Activated CD8-positive, alpha-beta T cell treated with anti-CD3 and anti-CD28 coated beads, Interleukin-2, amount 10 ng/mL, durations not matched to agents 7 days and 5 days (primary cell): ENCODE results near the gene ARHGEF19. TPM values are rescaled to one million over a fixed set of nuclear protein-coding genes. Genes with fewer than 3 reads are reported as not detected.
A peak's percentile ranks its signal among the peaks of the same experiment; 100 is the strongest.

Source experiments
- ATAC-seq: fragments of 150-1000 bp; cut with Tn5 transposase; one replicate; pipeline ENCODE4 v1.10.0; 2021; ENCODE audit warnings: moderate library complexity
- CTCF ChIA-PET: fragments of 350-600 bp; sonication (Branson Sonifier 250); formaldehyde crosslinking; loops from one replicate; lab custom pipeline; 2021; ENCODE audit warnings: antibody characterized with exemption; lab: Charles Lee
- POLR2A ChIA-PET: fragments of 350-600 bp; sonication (Branson Sonifier 250); formaldehyde crosslinking; loops from one replicate; lab custom pipeline; 2021; ENCODE audit warnings: antibody characterized with exemption; lab: Charles Lee
- DNase-seq: peaks from one replicate; pipeline ENCODE4 v3.0.0-alpha.2; 2020
- H3K27ac Mint-ChIP-seq: one replicate; pipeline ENCODE4 v1.8.0; 2021; ENCODE audit warnings: mild to moderate bottlenecking, mixed read lengths
- H3K27me3 Mint-ChIP-seq: one replicate; pipeline ENCODE4 v1.8.0; 2021; ENCODE audit warnings: low read depth, mixed read lengths
- H3K36me3 Mint-ChIP-seq: one replicate; pipeline ENCODE4 v1.8.0; 2021; ENCODE audit warnings: low read depth, mixed read lengths
- H3K4me1 Mint-ChIP-seq: one replicate; pipeline ENCODE4 v1.8.0; 2021; ENCODE audit warnings: low read depth, mixed read lengths
- H3K4me3 Mint-ChIP-seq: one replicate; pipeline ENCODE4 v1.8.0; 2021; ENCODE audit warnings: mild to moderate bottlenecking, mixed read lengths
- H3K9me3 Mint-ChIP-seq: one replicate; pipeline ENCODE4 v1.8.0; 2022; ENCODE audit warnings: mixed read lengths; ENCODE audit not compliant: insufficient read depth
- total RNA-seq, 2 experiments: library from RNA; stranded (reverse); gene quantifications; one replicate each; pipeline ENCODE4 v1.2.3, GENCODE V29; 2021

ARHGEF19 gene
- total RNA-seq, 2 experiments from 2014 or later: 11.4 to 11.9 TPM

DNA sequence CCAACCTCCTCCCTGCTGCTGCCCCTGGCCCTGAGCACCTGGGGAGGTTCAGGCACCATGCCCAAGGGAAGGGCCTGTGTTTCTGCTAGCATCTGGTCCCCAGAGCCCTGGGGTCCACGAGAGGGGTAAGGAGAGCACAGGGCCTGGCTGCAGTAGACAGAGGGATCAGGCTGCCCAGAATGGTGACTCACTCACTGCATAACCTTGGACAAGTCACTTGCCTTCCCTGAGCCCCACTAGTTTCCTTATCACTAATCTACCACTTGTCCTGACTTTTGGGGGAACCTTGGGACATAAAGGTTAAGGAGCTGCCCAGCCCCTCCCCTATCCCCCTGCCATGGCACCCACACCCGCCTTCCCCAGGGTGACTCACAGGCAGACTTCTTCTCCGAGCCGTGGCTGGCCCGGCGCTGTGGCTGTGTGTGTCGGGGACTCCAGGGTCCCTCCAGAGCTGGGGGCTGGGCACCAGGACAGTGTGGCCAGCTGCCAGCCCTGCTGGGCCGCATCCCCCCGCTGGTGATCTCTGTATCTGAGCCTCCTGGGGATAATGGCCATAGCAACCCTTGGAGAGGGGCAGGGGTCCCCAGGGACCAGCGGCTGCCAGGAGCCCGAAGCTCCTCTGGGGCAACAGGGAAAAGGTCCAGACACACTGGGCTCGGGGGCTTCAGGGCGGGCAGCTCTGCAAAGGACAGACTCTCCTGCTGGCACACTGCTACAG is 4.0 kb downstream of the ARHGEF19 start:
- DNase-seq (no peak), ATAC-seq (no peak)
- Mint-ChIP-seq H3K27me3 (peaks cover 3% of the 10 kb centered on the region), H3K36me3 (no peaks in the 10 kb centered on the region), H3K27ac (no peak overlapping the region), H3K9me3 (no peaks in the 10 kb centered on the region), H3K4me3 (peak overlapping the region; percentile 20), H3K4me1 (peaks cover 11% of the 10 kb centered on the region)
- ChIA-PET CTCF (no interaction called here), POLR2A (interaction anchor here (3.5 kb wide), 1 partner anchor 9 kb away, joined by 30 read pairs; no protein-coding TSS in a partner anchor)

- H3K27ac Mint-ChIP-seq: peak overlapping the region; percentile 98
- ChIA-PET CTCF (interaction anchor here (1.3 to 1.7 kb wide), 3 partner anchors 10 to 128 kb away, joined by 5 to 9 read pairs (median 9); no protein-coding TSS in a partner anchor), POLR2A (interaction anchor here (1.0 to 3.5 kb wide), 3 partner anchors 10 to 233 kb away, joined by 3 to 30 read pairs (median 6); no protein-coding TSS in a partner anchor)
- peaks cover 11% of the 10 kb centered on the region for H3K4me1 Mint-ChIP-seq
- peak overlapping the region; percentile 77 for H3K4me3 Mint-ChIP-seq
- no peak for DNase-seq
- no peak for ATAC-seq
- H3K9me3 Mint-ChIP-seq: no peaks in the 10 kb centered on the region
- peaks cover 1% of the 10 kb centered on the region for H3K27me3 Mint-ChIP-seq
- H3K36me3 Mint-ChIP-seq: no peaks in the 10 kb centered on the region
These were observed 4.9 kb downstream of the ARHGEF19 start for GRCh38 chr1:16207318-16208269.

DNA sequence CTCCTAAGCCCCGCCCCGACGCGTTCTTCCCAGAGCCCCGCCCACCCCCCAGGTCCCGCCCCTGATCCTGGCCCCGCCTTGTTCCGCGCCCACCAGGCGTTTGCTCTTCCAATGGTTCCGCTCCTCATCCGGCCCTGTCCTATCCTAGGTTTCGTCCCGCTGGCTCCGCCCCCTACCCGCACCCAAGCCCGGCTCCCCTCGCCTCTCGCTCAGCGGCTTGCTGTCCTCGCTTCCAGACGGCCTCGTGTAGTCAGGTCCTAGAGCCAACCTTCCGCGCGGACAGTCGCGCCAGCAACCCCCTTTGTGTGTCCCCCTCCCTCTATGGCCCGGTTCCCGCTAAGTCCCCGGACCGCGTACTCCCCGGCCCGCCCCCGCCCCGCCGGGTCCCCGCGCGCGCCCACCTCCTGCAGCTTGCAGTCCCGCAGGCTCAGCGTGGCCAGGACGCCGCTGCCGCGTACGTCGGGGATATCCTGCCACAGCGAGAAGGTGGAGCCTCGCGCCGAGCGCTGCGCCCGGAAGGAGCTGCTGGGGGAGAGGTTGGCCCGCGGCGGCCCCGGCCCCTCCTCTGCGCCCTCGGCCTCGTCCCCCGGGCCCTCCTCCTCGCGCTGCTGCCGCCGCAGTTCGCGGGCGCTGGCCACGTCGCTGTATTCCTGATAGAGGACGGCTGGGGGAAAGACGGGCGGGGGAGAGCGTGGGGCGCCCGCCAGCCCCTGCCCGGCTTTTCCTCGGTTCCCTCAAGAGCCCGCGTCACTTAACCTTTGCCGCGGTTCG is 5.7 kb downstream of the ARHGEF19 start:
- ChIA-PET CTCF (interaction anchor here (1.3 to 1.7 kb wide), 4 partner anchors 10 to 157 kb away, joined by 4 to 9 read pairs (median 7); no protein-coding TSS in a partner anchor), POLR2A (interaction anchor here (0.7 to 3.5 kb wide), 5 partner anchors 11 to 234 kb away, joined by 3 to 30 read pairs (median 3); partner anchors contain the start of genes CPLANE2 and FBXO42)
- peak; percentile 97 for DNase-seq
- Mint-ChIP-seq H3K4me1 (peaks cover 11% of the 10 kb centered on the region), H3K27me3 (peaks cover under 1% of the 10 kb centered on the region), H3K9me3 (no peaks in the 10 kb centered on the region), H3K4me3 (peak overlapping the region; percentile 77), H3K36me3 (no peaks in the 10 kb centered on the region), H3K27ac (peak overlapping the region; percentile 98)
- peak; percentile 94 for ATAC-seq

DNA sequence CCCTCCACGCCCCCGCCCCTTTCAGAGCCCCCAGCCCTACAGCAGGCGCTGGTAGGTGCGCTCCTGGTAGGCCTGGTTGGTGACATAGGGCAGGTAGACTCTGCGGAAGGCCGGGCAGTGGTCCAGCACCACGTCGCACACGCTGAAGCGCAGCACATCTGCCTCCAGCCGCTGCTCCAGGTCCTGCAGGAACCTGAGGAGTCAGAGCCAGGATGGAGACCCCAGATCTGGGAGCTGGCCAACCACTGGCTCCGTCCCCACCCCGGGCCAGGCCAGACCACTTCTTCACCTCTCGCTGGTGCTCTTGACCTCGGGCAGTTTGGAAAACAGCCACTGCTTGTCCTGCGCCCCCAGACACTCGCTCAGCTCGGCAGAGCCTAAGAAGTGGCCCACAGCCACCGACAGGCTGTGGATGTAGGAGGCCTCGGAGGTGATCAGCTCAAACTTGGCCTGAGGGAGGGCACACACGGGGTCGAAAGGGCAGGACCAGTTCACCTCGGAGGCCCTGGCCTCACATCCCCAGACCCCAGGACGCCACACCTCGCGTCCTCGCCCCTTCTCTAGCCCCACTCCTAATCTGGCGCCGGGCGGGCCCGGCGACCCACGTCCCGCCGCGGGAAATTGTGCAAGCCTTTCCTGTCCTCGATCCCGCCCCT is 6.4 kb downstream of the ARHGEF19 start:
- ATAC-seq: no peak
- no peaks in the 10 kb centered on the region for H3K27me3 Mint-ChIP-seq
- H3K9me3 Mint-ChIP-seq: no peaks in the 10 kb centered on the region
- H3K36me3 Mint-ChIP-seq: no peaks in the 10 kb centered on the region
- POLR2A ChIA-PET: interaction anchor here (0.7 to 3.5 kb wide), 4 partner anchors 12 to 146 kb away, joined by 3 to 30 read pairs (median 4); partner anchors contain the start of genes CPLANE2 and FBXO42
- no peak for DNase-seq
- CTCF ChIA-PET: interaction anchor here (1.3 to 1.7 kb wide), 4 partner anchors 11 to 157 kb away, joined by 4 to 9 read pairs (median 7); no protein-coding TSS in a partner anchor
- peaks cover 11% of the 10 kb centered on the region for H3K4me1 Mint-ChIP-seq
- H3K4me3 Mint-ChIP-seq: peak overlapping the region; percentile 77
- peak overlapping the region; percentile 98 for H3K27ac Mint-ChIP-seq

DNA sequence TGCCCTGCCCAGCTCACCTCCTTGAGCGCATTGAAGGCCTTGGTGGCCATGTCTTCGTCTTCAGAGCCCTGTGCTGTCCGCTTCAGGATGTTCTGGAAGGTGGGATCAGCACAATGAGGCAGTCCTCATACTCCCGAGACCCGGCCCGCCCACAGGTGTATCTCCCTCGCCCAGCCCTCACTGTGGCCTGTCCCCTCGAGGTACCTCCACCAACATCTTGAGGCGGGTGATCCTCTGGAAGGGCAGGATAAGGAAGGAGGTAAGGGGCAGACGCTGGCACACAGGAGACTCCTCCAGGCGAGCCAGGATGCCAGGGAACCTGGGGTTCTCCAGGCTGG is 7.1 kb downstream of the ARHGEF19 start:
- no peak for DNase-seq
- Mint-ChIP-seq H3K9me3 (no peaks in the 10 kb centered on the region), H3K27me3 (no peaks in the 10 kb centered on the region), H3K4me1 (peaks cover 11% of the 10 kb centered on the region), H3K4me3 (peak overlapping the region; percentile 20), H3K27ac (no peak overlapping the region), H3K36me3 (no peaks in the 10 kb centered on the region)
- POLR2A ChIA-PET: interaction anchor here (1.3 kb wide), 1 partner anchor 39 kb away, joined by 3 read pairs; no protein-coding TSS in a partner anchor
- CTCF ChIA-PET: interaction anchor here (1.1 to 4.5 kb wide), 4 partner anchors 25 to 158 kb away, joined by 4 to 18 read pairs (median 11); no protein-coding TSS in a partner anchor
- no peak for ATAC-seq

DNA sequence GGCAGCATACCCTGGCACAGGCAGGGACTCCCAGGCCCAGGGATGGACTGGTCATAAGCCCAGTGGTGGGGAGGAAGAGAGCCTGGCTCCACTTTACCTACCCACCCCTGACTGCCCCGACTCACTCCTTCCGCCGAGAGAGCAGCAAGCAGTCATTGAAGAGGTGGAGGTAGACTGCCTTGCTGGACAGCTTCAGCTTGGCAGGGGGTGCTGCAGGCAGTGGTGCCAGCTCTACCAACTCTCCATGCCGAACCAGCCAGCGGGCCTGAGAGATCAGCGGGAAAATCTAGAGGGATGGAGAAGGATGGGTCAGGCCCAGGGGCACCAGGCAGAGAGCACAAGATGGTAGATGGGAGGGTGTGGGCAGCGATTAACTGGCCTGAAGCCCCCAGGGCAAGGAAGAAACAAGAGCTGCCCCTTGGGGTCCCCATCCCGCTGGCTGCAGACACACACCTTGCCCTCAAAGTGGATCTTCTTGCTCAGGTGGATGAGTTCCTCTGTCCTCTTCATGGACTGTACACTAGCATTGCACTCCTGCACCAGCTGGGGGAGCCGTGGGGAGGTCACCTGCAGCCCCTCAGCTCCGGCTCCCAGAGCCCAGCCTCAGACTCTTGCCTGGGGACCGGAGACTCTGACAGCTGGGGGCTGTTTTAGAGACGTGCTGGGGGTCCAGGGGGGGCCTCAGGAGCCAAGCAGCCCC is 7.7 kb downstream of the ARHGEF19 start:
- H3K36me3 Mint-ChIP-seq: no peaks in the 10 kb centered on the region
- peaks cover 11% of the 10 kb centered on the region for H3K4me1 Mint-ChIP-seq
- no peaks in the 10 kb centered on the region for H3K27me3 Mint-ChIP-seq
- peak overlapping the region; percentile 20 for H3K4me3 Mint-ChIP-seq
- no peak overlapping the region for H3K27ac Mint-ChIP-seq
- ATAC-seq (no peak), DNase-seq (peak; percentile 68)
- ChIA-PET POLR2A (interaction anchor here (1.3 to 1.4 kb wide), 2 partner anchors 13 to 40 kb away, joined by 3 read pairs; no protein-coding TSS in a partner anchor), CTCF (interaction anchor here (1.1 to 4.5 kb wide), 4 partner anchors 25 to 159 kb away, joined by 4 to 18 read pairs (median 11); no protein-coding TSS in a partner anchor)
- H3K9me3 Mint-ChIP-seq: no peaks in the 10 kb centered on the region

DNA sequence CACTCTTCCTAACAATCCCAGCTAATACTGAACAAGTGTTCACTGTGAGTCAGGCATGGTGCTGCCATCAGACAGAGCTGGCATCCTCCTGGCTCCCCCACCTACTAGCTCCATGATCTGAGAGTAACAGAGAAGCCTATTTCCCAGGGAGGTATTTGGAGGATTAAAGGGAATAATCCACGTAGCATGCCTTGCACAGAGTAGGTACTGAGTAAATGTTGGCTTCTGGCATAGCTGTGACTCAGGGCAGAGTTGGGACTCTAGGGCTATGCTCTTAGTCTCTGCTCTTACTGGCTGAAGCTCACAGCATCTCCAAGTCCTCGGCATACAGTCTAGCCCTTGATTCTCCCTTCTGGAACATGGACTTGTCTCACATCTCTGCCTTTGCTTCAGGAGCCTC is 8.2 kb downstream of the ARHGEF19 start:
- POLR2A ChIA-PET: interaction anchor here (1.3 to 1.4 kb wide), 2 partner anchors 13 to 40 kb away, joined by 3 read pairs; no protein-coding TSS in a partner anchor

GRCh38 chr1:16203550-16203949 is 8.9 kb downstream of the ARHGEF19 start:
- Mint-ChIP-seq H3K9me3 (no peaks in the 10 kb centered on the region), H3K36me3 (peaks cover 3% of the 10 kb centered on the region), H3K27ac (no peak overlapping the region), H3K4me3 (no peak overlapping the region), H3K27me3 (no peaks in the 10 kb centered on the region), H3K4me1 (peaks cover 20% of the 10 kb centered on the region)
- DNase-seq (no peak), ATAC-seq (no peak)
- POLR2A ChIA-PET: interaction anchor here (1.4 kb wide), 1 partner anchor 14 kb away, joined by 3 read pairs; no protein-coding TSS in a partner anchor
- CTCF ChIA-PET: interaction anchor here (0.8 to 4.5 kb wide), 5 partner anchors 13 to 160 kb away, joined by 3 to 18 read pairs (median 7); no protein-coding TSS in a partner anchor

More for the DNA sequence above, 8.2 kb downstream of the ARHGEF19 start:
- H3K27ac Mint-ChIP-seq: no peak overlapping the region
- H3K36me3 Mint-ChIP-seq: no peaks in the 10 kb centered on the region
- no peaks in the 10 kb centered on the region for H3K27me3 Mint-ChIP-seq
- peaks cover 14% of the 10 kb centered on the region for H3K4me1 Mint-ChIP-seq
- CTCF ChIA-PET: interaction anchor here (0.8 to 4.5 kb wide), 5 partner anchors 13 to 159 kb away, joined by 3 to 18 read pairs (median 7); no protein-coding TSS in a partner anchor
- ATAC-seq: no peak
- DNase-seq: no peak
- H3K4me3 Mint-ChIP-seq: no peak overlapping the region
- no peaks in the 10 kb centered on the region for H3K9me3 Mint-ChIP-seq

GRCh38 chr1:16202281-16203210 is 9.9 kb downstream of the ARHGEF19 start:
- peaks cover 3% of the 10 kb centered on the region for H3K36me3 Mint-ChIP-seq
- no peaks in the 10 kb centered on the region for H3K9me3 Mint-ChIP-seq
- peaks cover 20% of the 10 kb centered on the region for H3K4me1 Mint-ChIP-seq
- no peaks in the 10 kb centered on the region for H3K27me3 Mint-ChIP-seq
- ATAC-seq: no peak
- H3K4me3 Mint-ChIP-seq: no peak overlapping the region
- ChIA-PET CTCF (interaction anchor here (0.6 to 4.5 kb wide), 4 partner anchors 12 to 161 kb away, joined by 3 to 18 read pairs (median 9); no protein-coding TSS in a partner anchor), POLR2A (interaction anchor here (0.7 to 1.2 kb wide), 2 partner anchors 15 to 164 kb away, joined by 3 to 4 read pairs; no protein-coding TSS in a partner anchor)
- H3K27ac Mint-ChIP-seq: no peak overlapping the region
- DNase-seq: no peak
